ENCODE measurements around the gene RELCH. TPM values are rescaled to one million over a fixed set of nuclear protein-coding genes. Genes with fewer than 3 reads are reported as not detected.
A peak's percentile ranks its signal among the peaks of the same experiment; 100 is the strongest.

Gene RELCH
- total RNA-seq, 1 donor from 2014 or later: 47.2 TPM

GRCh38 chr18:62187543-62188510, 772 bp downstream of the RELCH start:
- DNase-seq: peak; percentile 41

GRCh38 chr18:62189208-62189607, 2.2 kb downstream of the RELCH start:
- no peak for DNase-seq

GRCh38 chr18:62196079-62196478, 9.0 kb downstream of the RELCH start:
- DNase-seq: no peak

GRCh38 chr18:62196980-62197379, 9.9 kb downstream of the RELCH start:
- DNase-seq: no peak

GRCh38 chr18:62198259-62198658, 11.2 kb downstream of the RELCH start:
- peak; percentile 11 for DNase-seq

GRCh38 chr18:62199629-62200028, 12.6 kb downstream of the RELCH start:
- no peak for DNase-seq

GRCh38 chr18:62200121-62200914, 13.3 kb downstream of the RELCH start:
- DNase-seq: no peak

GRCh38 chr18:62201870-62202269, 14.8 kb downstream of the RELCH start:
- DNase-seq: peak; percentile 34

- no peak for DNase-seq
Measured at GRCh38 chr18:62205824-62206223, 18.8 kb downstream of the RELCH start.

- no peak for DNase-seq
Measured at GRCh38 chr18:62206593-62206992, 19.5 kb downstream of the RELCH start.

- DNase-seq: no peak
Measured at GRCh38 chr18:62209046-62209445, 22.0 kb downstream of the RELCH start.

GRCh38 chr18:62210138-62210537, 23.1 kb downstream of the RELCH start:
- DNase-seq: no peak

- no peak for DNase-seq
Measured at GRCh38 chr18:62211325-62211828, 24.3 kb downstream of the RELCH start.

- no peak for DNase-seq
Measured at GRCh38 chr18:62214790-62215189, 27.7 kb downstream of the RELCH start.

- DNase-seq: no peak
Measured at GRCh38 chr18:62224229-62224628, 37.2 kb downstream of the RELCH start.

GRCh38 chr18:62226047-62226446, 39.0 kb downstream of the RELCH start:
- DNase-seq: no peak

- DNase-seq: no peak
Measured at GRCh38 chr18:62236252-62236651, 49.2 kb downstream of the RELCH start.

GRCh38 chr18:62239475-62239874, 52.4 kb downstream of the RELCH start:
- no peak for DNase-seq

GRCh38 chr18:62242955-62243354, 55.9 kb downstream of the RELCH start:
- DNase-seq: no peak

GRCh38 chr18:62245177-62245576, 58.1 kb downstream of the RELCH start:
- no peak for DNase-seq

- no peak for DNase-seq
Measured at GRCh38 chr18:62245699-62246098, 58.6 kb downstream of the RELCH start.

GRCh38 chr18:62248313-62248712, 61.3 kb downstream of the RELCH start:
- no peak for DNase-seq
